ENCODE data around the gene ATP8A1.
"Not testable (repeated sequence)": the region's sequence is repeated elsewhere in the genome, so short reads cannot be mapped to it uniquely, and the experiment has no call there.

The ATP8A1 gene

DNA sequence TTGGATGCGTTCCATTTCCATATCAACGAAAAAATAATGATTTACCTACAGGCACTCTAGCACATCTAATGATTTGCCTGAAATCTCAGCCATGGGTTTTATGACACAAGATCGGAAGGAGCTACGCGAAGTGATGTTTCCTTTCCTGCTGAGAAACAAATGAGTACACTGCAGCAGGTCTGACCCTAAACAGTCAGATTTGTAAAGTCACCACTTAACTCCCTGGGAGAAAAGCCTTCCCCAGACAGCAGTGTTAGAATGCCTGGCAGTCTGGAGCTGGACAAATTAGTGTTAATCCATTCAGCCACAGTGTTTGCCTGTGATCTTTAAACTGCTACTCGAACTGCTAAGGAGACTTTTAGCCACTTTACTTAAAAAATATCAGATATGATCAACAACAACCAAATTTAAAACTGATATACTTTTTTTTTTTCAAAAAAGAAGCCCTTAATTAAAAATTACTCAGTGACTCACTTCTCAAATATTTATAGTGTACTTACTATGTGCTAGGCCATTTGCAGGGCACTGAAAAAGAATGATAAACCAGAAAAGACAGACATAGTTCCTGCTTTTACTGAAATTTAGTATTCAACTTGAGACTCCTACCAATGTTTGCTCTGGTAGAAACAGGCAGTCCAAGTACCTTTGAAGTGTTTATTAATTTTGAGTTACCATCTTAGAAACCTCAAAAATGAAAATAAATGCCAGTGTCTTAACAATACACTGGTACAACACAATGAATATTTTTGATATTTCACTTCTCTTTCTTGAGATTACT is 155.1 kb downstream of the ATP8A1 start:
- DNase-seq (ENCODE audit: low read depth): no peak

- DNase-seq (ENCODE audit: low read depth): no peak
Measured at GRCh38 chr4:42498040-42498439, 158.9 kb downstream of the ATP8A1 start.

GRCh38 chr4:42497142-42497910 is 159.6 kb downstream of the ATP8A1 start:
- DNase-seq (ENCODE audit: low read depth): no peak

GRCh38 chr4:42492962-42493361 is 163.9 kb downstream of the ATP8A1 start:
- no peak for DNase-seq (ENCODE audit: low read depth)

GRCh38 chr4:42490015-42490414 is 166.9 kb downstream of the ATP8A1 start:
- no peak for DNase-seq (ENCODE audit: low read depth)

DNA sequence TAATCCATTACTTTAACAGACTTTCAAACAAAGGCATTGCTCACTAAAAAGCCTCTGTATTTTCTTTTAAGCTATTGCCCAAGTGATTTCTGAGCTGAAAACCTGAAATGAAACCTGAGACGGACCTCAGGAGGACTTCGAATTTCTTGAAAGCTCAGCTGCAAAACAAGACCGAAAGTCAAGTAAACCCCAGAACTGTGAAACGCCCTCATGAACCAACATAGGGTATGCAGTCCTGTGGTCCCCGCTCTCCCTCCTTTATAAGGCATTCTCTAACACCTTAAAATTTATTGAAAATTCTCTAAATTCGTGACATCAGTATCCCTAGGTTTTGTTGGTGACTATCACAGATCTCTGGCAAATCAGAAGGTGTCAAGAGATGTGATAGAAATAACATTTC is 167.8 kb downstream of the ATP8A1 start:
- DNase-seq (ENCODE audit: low read depth): no peak

GRCh38 chr4:42488554-42488953 is 168.4 kb downstream of the ATP8A1 start:
- DNase-seq (ENCODE audit: low read depth): no peak

GRCh38 chr4:42488114-42488513 is 168.8 kb downstream of the ATP8A1 start:
- DNase-seq (ENCODE audit: low read depth): no peak

- no peak for DNase-seq (ENCODE audit: low read depth)
Measured at GRCh38 chr4:42487230-42487629, 169.7 kb downstream of the ATP8A1 start.

DNA sequence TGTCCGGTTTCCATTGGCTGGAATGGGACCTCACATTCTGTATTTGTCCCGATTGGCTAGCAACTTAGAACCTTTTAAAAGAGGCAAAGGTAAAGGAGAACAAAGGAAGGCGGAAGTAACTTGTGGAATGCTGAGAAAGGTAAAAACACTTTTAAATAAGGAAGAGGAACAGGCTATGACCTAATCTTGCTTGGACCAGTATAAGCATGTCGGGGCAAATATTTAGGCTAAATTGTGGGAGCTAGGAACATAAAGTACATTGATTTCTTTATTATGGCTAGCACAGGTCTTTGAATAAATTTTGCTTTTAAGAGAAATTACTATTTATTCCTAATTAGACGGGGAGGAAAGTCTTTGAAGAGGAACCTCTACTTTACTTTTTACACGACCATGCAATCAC is 170.7 kb downstream of the ATP8A1 start:
- not testable (repeated sequence) for DNase-seq (ENCODE audit: low read depth)

DNA sequence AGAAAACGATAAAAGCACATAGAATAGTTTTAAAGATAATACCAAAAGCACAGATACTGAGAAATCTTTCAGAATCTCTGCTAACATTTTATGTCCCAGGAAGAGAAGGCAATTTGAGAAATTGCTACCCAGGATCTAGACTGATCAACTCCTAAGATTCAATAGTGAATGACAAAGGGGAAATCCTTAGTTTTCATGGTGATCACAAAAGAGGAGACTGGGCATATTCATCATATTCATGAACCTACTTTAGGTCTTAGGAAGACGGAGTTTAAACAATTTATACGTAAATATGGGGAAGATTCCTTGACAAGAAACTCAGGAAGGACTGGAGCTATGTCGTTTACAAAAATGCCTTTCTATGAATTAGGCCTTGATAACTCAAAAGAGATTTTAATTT is 172.3 kb downstream of the ATP8A1 start:
- no peak for DNase-seq (ENCODE audit: low read depth)

DNA sequence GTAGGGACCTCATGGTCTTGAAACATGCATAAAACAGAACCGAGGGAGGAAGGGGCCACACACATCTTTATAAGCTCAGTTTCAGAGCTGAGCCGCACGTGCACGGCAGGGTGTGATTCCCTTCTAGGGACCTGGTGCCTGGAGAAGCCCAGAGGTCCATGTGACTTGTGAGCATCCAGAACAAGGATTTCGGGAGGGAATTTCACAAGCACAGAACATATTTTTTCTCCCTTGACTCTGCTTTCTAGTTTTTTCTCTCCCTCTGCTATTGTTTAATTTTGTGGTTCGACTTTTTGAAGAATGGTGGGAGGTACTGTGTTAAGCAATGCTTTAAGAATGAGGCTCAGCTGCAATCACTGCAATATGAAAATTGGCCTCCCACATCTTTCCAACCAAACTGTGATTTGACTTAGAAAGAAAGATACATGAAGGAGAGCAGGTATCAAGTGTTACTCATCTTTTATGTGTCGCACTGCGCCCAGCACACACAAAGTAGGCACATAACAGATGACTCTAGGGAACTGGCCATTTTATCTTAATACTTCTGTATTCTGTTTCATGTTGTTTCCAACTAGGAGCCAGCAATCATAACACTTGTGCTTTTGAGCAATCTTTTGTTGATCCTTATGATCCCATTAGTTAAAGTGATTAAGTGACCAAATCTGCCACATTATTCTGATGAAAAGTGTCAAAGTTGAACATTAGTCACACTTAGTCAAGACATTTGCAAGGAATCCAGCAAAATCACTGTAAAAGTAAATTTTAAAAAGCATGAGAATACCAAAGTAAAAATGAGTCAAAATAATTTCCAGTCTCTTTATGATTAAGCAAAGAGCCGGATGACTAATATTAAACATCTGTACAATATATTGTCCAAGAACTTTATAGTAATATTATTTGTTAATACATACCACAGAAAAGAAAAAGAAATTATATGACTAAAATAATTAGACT is 173.2 kb downstream of the ATP8A1 start:
- DNase-seq (ENCODE audit: low read depth): no peak

GRCh38 chr4:42482516-42483327 is 174.2 kb downstream of the ATP8A1 start:
- no peak for DNase-seq (ENCODE audit: low read depth)

DNA sequence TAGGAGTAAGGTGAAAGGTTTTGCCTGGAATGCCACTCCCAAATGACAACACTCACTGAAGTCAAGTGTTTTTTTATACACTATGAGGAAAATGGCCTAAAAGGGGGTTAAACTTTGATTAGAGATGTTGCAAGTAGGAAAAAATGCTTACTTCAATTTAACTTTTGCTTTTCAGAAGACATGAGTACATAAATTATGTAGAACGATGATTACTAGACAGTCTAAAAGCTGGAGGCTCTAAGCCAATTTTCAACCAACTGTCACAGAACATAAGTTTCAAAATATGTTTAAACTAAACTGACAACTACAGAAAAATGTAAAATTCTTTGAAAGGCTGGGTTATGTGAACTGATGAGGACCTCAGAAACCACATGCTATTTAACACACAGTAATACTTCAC is 176.2 kb downstream of the ATP8A1 start:
- no peak for DNase-seq (ENCODE audit: low read depth)

DNA sequence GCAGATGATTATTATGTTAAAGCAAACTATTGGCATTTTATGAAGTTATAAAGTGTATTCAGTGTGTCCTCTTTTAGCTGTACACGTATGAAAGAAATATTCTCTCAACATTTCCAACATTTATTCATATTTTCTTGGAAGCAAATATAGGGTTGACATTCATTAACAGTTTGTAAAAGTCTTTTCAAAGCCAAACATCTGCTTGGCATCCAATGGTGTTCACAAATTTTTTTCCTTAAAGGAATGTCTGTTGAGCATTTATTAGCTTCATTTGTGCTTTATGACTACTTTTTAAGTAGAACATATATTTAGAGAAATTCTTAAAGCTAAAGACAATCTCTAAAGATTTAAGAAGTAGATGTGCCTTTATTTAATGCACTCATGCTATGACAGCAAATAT is 176.6 kb downstream of the ATP8A1 start:
- DNase-seq (ENCODE audit: low read depth): no peak

- DNase-seq (ENCODE audit: low read depth): no peak
Measured at GRCh38 chr4:42478946-42479345, 178.0 kb downstream of the ATP8A1 start.

- DNase-seq (ENCODE audit: low read depth): no peak
Measured at GRCh38 chr4:42478509-42478908, 178.4 kb downstream of the ATP8A1 start.

DNA sequence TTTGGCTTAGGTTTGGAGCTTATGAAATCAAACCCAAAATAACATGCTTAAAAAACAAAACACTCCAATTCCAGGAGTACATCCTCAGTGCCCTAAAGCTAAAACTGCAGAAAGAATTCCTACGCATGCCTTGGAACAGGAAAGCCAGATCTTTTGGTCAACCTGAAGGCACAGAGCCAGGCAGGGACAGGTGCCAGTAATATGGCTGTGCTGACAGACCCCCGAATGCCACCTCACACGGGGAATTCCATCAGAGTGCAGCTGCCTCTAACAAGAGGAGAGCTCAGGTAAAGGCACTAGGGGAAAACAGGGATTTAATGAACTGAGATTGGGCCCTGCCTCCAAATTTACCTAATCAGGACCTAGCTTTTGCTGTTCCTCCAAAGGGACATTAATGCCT is 182.5 kb downstream of the ATP8A1 start:
- no peak for DNase-seq (ENCODE audit: low read depth)

DNA sequence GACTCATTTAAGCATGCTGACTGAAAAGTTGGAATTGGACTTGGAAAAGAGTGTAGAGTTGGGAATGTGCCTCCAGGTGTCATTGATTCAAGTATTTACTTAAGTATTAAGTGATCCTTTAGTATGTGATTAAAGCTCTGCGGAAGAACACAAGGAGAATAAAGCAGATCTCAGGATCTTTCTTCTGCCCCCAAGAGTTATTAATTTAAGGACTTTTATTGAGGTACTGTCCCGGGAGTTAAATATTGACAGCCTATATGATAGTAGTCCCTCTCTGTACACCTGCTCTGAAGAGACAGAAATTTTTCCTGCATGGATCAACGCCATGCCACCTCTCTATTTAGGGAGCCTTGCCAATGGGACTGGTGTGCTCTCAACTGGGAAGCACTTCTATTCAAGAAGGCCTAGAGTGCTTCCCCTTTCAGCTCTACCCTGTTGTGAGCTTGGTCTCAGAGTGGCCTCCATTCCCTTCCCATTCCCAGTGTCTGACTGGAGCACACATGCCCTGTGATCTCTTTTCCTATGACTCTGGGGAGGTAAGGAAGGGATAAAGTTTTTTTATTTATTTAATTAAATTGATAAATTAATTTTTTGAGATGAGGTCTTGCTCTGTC is 183.7 kb downstream of the ATP8A1 start:
- DNase-seq (ENCODE audit: low read depth): no peak

- DNase-seq (ENCODE audit: low read depth): no peak
Measured at GRCh38 chr4:42471896-42472295, 185.0 kb downstream of the ATP8A1 start.

DNA sequence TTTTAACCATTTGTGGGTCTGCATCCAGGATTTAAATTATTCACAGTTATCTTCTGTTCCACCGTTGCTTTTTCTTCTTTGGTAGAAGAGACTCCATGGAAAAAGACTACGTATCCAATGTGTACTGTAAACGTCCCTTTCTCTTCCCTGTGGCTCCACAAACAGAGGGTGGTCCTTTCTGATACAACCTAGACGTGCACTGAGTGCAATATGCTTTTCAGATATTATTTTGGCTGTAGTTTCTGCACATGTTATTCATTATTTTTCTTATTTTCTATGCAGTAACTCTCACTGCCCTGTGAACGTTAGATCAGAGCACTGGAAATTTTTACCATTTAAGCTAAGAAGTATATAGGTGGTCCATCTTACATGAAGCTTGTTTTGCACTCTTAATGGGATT is 186.9 kb downstream of the ATP8A1 start:
- DNase-seq (ENCODE audit: low read depth): no peak
